Measurements from ENCODE around the gene HCN3.
A peak's percentile ranks its signal among the peaks of the same experiment; 100 is the strongest.

Gene HCN3

DNA sequence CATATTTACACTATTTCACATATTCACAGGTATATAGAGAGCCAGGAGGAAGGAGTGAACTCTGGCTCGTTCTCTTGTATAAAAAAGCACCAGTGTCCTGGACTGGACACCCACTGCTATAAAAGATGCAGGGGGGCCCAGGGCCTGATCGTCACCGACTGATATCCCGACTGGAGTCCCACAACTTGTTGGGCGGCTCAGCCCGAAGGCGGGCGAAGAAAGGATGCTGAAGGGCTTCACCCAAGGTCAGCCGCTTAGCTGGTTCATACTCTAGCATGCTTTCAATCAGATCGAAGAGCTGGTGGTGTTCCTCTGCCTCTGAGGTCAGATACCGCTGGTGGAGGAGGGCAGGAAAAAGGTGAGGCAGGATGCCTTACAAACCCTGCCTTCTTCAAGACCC lies 14.2 kb upstream of the HCN3 start:
- Histone ChIP-seq H2AFZ (ENCODE audit: low read length) (no peak overlapping the region), H2BK120ac (ENCODE audit: low read depth, low read length) (no peak overlapping the region), H3K14ac (ENCODE audit: low read length) (no peak overlapping the region), H3K27me3 (ENCODE audit: control insufficient read depth in 3 of 3, insufficient read depth in 3 of 3, low read depth in 1 of 3, low read length in 3 of 3) (no peaks in the 10 kb centered on the region), H2BK15ac (ENCODE audit: low read length) (no peak overlapping the region), H3K9me3 (replicated peaks in 1 of 2; ENCODE audit: control insufficient read depth in 2 of 2, insufficient read depth in 1 of 2, low read depth in 1 of 2, low read length in 2 of 2) (no peaks in the 10 kb centered on the region), H2AK5ac (ENCODE audit: low read depth, low read length) (no peak overlapping the region), H3K4me2 (ENCODE audit: insufficient read depth, low read length, poor library complexity, severe bottlenecking) (no peak overlapping the region), H3K79me1 (ENCODE audit: low read depth, low read length) (peaks cover 6% of the 10 kb centered on the region), H2BK5ac (ENCODE audit: low read length) (no peak overlapping the region), H3K18ac (ENCODE audit: low read length) (no peak overlapping the region), H3K4me3 (ENCODE audit: low read length in 2 of 2) (no peak overlapping the region), H3K4me1 (ENCODE audit: control insufficient read depth in 2 of 2, insufficient read depth in 1 of 2, low read depth in 1 of 2, low read length in 2 of 2) (peaks cover 7 to 11% of the 10 kb centered on the region in 2 donors), H3K27ac (replicated peaks; ENCODE audit: low read length) (no peak overlapping the region), H3K4ac (ENCODE audit: low read length) (no peak overlapping the region), H3K23ac (ENCODE audit: low read depth, low read length, poor library complexity) (no peak overlapping the region), H4K8ac (ENCODE audit: low read depth, low read length) (no peak overlapping the region), H2BK12ac (ENCODE audit: low read length) (no peak overlapping the region), H4K91ac (ENCODE audit: low read depth, low read length, poor library complexity) (no peak overlapping the region), H3K9ac (ENCODE audit: low read depth, low read length, poor library complexity) (no peak overlapping the region), H3K36me3 (replicated peaks in 1 of 2; ENCODE audit: control insufficient read depth in 2 of 2, insufficient read depth in 2 of 2, low read length in 2 of 2) (peaks cover 45 to 73% of the 10 kb centered on the region in 2 donors)
- no peak for DNase-seq (ENCODE audit: low spot score)
- no CpG with 5 or more reads among the region's 11 CpGs for WGBS, 2 donors (ENCODE audit: extremely low coverage in 2 of 2, insufficient read length in 2 of 2, insufficient replicate concordance in 1 of 2)

DNA sequence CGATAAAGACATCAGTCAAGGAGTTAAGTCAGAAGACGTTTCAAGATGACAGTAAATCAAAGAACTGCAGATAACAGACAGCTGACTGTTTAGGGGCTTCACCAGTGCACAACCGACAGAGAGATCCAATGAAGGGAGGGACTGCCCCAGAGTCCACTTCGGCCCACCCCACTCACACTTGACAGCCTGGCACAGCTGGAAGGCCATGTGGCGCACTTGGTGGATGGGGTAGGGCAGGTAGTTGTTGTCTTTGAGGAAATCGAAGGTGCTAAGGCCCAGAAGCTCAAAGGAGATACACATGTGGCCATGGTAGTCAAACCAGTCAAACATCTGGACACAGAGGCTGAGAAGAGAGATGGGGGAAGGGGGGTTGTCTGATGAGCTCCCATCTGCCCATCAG lies 10.7 kb upstream of the HCN3 start:
- H3K18ac ChIP-seq (ENCODE audit: low read length): no peak overlapping the region
- no peak overlapping the region for H2BK12ac ChIP-seq (ENCODE audit: low read length)
- H2BK120ac ChIP-seq (ENCODE audit: low read depth, low read length): no peak overlapping the region
- no peak overlapping the region for H3K27ac ChIP-seq (replicated peaks; ENCODE audit: low read length)
- H2BK5ac ChIP-seq (ENCODE audit: low read length): no peak overlapping the region
- peaks cover 3% of the 10 kb centered on the region for H3K79me1 ChIP-seq (ENCODE audit: low read depth, low read length)
- no peak overlapping the region for H4K8ac ChIP-seq (ENCODE audit: low read depth, low read length)
- peaks cover 66 to 89% of the 10 kb centered on the region in 2 donors for H3K36me3 ChIP-seq (replicated peaks in 1 of 2; ENCODE audit: control insufficient read depth in 2 of 2, insufficient read depth in 2 of 2, low read length in 2 of 2)
- no peak overlapping the region for H3K4me2 ChIP-seq (ENCODE audit: insufficient read depth, low read length, poor library complexity, severe bottlenecking)
- no peak overlapping the region for H2BK15ac ChIP-seq (ENCODE audit: low read length)
- no peak overlapping the region for H3K9ac ChIP-seq (ENCODE audit: low read depth, low read length, poor library complexity)
- H3K4me3 ChIP-seq (ENCODE audit: low read length in 2 of 2): no peak overlapping the region
- H3K23ac ChIP-seq (ENCODE audit: low read depth, low read length, poor library complexity): no peak overlapping the region
- no peak for DNase-seq (ENCODE audit: low spot score)
- no peaks in the 10 kb centered on the region for H3K9me3 ChIP-seq (replicated peaks in 1 of 2; ENCODE audit: control insufficient read depth in 2 of 2, insufficient read depth in 1 of 2, low read depth in 1 of 2, low read length in 2 of 2)
- no peak overlapping the region for H2AK5ac ChIP-seq (ENCODE audit: low read depth, low read length)
- peaks cover 2 to 3% of the 10 kb centered on the region in 2 donors for H3K4me1 ChIP-seq (ENCODE audit: control insufficient read depth in 2 of 2, insufficient read depth in 1 of 2, low read depth in 1 of 2, low read length in 2 of 2)
- H3K4ac ChIP-seq (ENCODE audit: low read length): no peak overlapping the region
- H4K91ac ChIP-seq (ENCODE audit: low read depth, low read length, poor library complexity): no peak overlapping the region
- no peak overlapping the region for H2AFZ ChIP-seq (ENCODE audit: low read length)
- no peak overlapping the region for H3K14ac ChIP-seq (ENCODE audit: low read length)
- H3K27me3 ChIP-seq (ENCODE audit: control insufficient read depth in 3 of 3, insufficient read depth in 3 of 3, low read depth in 1 of 3, low read length in 3 of 3): no peaks in the 10 kb centered on the region
- no CpG with 5 or more reads among the region's 6 CpGs for WGBS, 2 donors (ENCODE audit: extremely low coverage in 2 of 2, insufficient read length in 2 of 2, insufficient replicate concordance in 1 of 2)

DNA sequence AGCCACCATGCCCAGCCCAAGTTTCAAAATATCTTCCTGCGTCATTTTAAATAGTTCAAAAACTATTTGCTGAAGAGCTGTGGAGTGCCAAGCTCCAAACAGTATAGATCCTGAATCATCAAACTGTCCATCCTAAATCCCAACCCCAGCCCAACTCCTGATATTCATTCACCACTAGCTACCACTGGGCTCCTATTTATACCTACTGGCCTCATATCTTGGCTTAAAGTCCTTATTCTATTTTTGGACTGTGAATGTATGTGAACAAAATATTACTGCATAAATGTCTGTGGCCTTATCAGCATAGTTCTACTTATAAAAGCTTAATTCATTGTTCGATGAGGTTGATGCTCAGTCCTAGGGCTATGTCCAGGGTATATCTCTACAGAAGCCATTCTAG lies 9.9 kb upstream of the HCN3 start:
- Histone ChIP-seq H2AK5ac (ENCODE audit: low read depth, low read length) (no peak overlapping the region), H3K9ac (ENCODE audit: low read depth, low read length, poor library complexity) (no peak overlapping the region), H3K36me3 (replicated peaks in 1 of 2; ENCODE audit: control insufficient read depth in 2 of 2, insufficient read depth in 2 of 2, low read length in 2 of 2) (peaks cover 68 to 95% of the 10 kb centered on the region in 2 donors), H3K4ac (ENCODE audit: low read length) (no peak overlapping the region), H2BK12ac (ENCODE audit: low read length) (no peak overlapping the region), H3K23ac (ENCODE audit: low read depth, low read length, poor library complexity) (no peak overlapping the region), H3K18ac (ENCODE audit: low read length) (no peak overlapping the region), H3K27ac (replicated peaks; ENCODE audit: low read length) (no peak overlapping the region), H3K4me1 (ENCODE audit: control insufficient read depth in 2 of 2, insufficient read depth in 1 of 2, low read depth in 1 of 2, low read length in 2 of 2) (peaks cover 5% of the 10 kb centered on the region in 2 donors), H3K9me3 (replicated peaks in 1 of 2; ENCODE audit: control insufficient read depth in 2 of 2, insufficient read depth in 1 of 2, low read depth in 1 of 2, low read length in 2 of 2) (no peaks in the 10 kb centered on the region), H4K8ac (ENCODE audit: low read depth, low read length) (no peak overlapping the region), H4K91ac (ENCODE audit: low read depth, low read length, poor library complexity) (no peak overlapping the region), H2AFZ (ENCODE audit: low read length) (no peak overlapping the region), H3K14ac (ENCODE audit: low read length) (no peak overlapping the region), H3K79me1 (ENCODE audit: low read depth, low read length) (peaks cover 3% of the 10 kb centered on the region), H3K4me2 (ENCODE audit: insufficient read depth, low read length, poor library complexity, severe bottlenecking) (no peak overlapping the region), H2BK5ac (ENCODE audit: low read length) (no peak overlapping the region), H3K4me3 (ENCODE audit: low read length in 2 of 2) (no peak overlapping the region), H3K27me3 (ENCODE audit: control insufficient read depth in 3 of 3, insufficient read depth in 3 of 3, low read depth in 1 of 3, low read length in 3 of 3) (no peaks in the 10 kb centered on the region), H2BK120ac (ENCODE audit: low read depth, low read length) (no peak overlapping the region), H2BK15ac (ENCODE audit: low read length) (no peak overlapping the region)
- WGBS, 2 donors (ENCODE audit: extremely low coverage in 2 of 2, insufficient read length in 2 of 2, insufficient replicate concordance in 1 of 2): no CpG with 5 or more reads among the region's 2 CpGs
- no peak for DNase-seq (ENCODE audit: low spot score)

DNA sequence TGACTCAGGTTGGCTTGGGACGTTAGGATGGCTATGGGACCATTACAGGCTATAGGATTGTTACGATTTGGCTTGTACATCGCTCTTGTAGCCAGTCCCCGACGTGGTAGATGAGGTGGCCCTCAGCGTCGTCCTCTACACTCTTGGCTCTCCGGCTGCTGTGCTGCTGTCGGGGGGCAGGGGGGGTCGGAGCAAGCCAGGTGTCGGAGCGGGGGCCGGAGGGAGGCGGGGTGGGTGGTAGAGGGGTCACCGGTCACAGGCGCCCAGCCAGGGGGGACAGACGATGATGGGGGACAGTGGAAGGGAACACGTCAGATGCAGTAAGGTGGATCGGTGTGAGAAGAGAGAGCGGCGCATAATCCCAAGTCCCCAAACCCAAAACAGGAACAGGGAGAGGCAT lies 8.6 kb upstream of the HCN3 start:
- H4K91ac ChIP-seq (ENCODE audit: low read depth, low read length, poor library complexity): no peak overlapping the region
- H2AK5ac ChIP-seq (ENCODE audit: low read depth, low read length): no peak overlapping the region
- H2BK15ac ChIP-seq (ENCODE audit: low read length): no peak overlapping the region
- H4K8ac ChIP-seq (ENCODE audit: low read depth, low read length): no peak overlapping the region
- H3K14ac ChIP-seq (ENCODE audit: low read length): no peak overlapping the region
- H3K23ac ChIP-seq (ENCODE audit: low read depth, low read length, poor library complexity): no peak overlapping the region
- no peak overlapping the region for H2BK12ac ChIP-seq (ENCODE audit: low read length)
- H3K4me2 ChIP-seq (ENCODE audit: insufficient read depth, low read length, poor library complexity, severe bottlenecking): no peak overlapping the region
- no peak overlapping the region for H3K18ac ChIP-seq (ENCODE audit: low read length)
- peak overlapping the region; percentile 9 for H3K9ac ChIP-seq (ENCODE audit: low read depth, low read length, poor library complexity)
- no peak overlapping the region for H2BK5ac ChIP-seq (ENCODE audit: low read length)
- no peak for DNase-seq (ENCODE audit: low spot score)
- H3K79me1 ChIP-seq (ENCODE audit: low read depth, low read length): peaks cover 6% of the 10 kb centered on the region
- H2AFZ ChIP-seq (ENCODE audit: low read length): no peak overlapping the region
- WGBS, 2 donors (ENCODE audit: extremely low coverage in 2 of 2, insufficient read length in 2 of 2, insufficient replicate concordance in 1 of 2): no CpG with 5 or more reads among the region's 21 CpGs
- H2BK120ac ChIP-seq (ENCODE audit: low read depth, low read length): no peak overlapping the region
- no peak overlapping the region for H3K4ac ChIP-seq (ENCODE audit: low read length)
- no peak overlapping the region for H3K27ac ChIP-seq (replicated peaks; ENCODE audit: low read length)
- no peaks in the 10 kb centered on the region for H3K27me3 ChIP-seq (ENCODE audit: control insufficient read depth in 3 of 3, insufficient read depth in 3 of 3, low read depth in 1 of 3, low read length in 3 of 3)
- no peaks in the 10 kb centered on the region for H3K9me3 ChIP-seq (replicated peaks in 1 of 2; ENCODE audit: control insufficient read depth in 2 of 2, insufficient read depth in 1 of 2, low read depth in 1 of 2, low read length in 2 of 2)
- no peak overlapping the region for H3K4me3 ChIP-seq (ENCODE audit: low read length in 2 of 2)
- H3K36me3 ChIP-seq (replicated peaks in 1 of 2; ENCODE audit: control insufficient read depth in 2 of 2, insufficient read depth in 2 of 2, low read length in 2 of 2): peaks cover 62 to 86% of the 10 kb centered on the region in 2 donors
- H3K4me1 ChIP-seq (ENCODE audit: control insufficient read depth in 2 of 2, insufficient read depth in 1 of 2, low read depth in 1 of 2, low read length in 2 of 2): peaks cover 5 to 6% of the 10 kb centered on the region in 2 donors

Measured in neuronal stem cell (in vitro differentiated cells).